Activated CD4-positive, alpha-beta T cell treated with anti-CD3 and anti-CD28 coated beads for 1 hour (primary cell): ENCODE results near the gene RETREG3.
"Not testable (repeated sequence)": the region's sequence is repeated elsewhere in the genome, so short reads cannot be mapped to it uniquely, and the experiment has no call there.

Experiments
- DNase-seq: peaks from one replicate; pipeline ENCODE4 v3.0.0-alpha.2; 2020

The RETREG3 gene, protein sequence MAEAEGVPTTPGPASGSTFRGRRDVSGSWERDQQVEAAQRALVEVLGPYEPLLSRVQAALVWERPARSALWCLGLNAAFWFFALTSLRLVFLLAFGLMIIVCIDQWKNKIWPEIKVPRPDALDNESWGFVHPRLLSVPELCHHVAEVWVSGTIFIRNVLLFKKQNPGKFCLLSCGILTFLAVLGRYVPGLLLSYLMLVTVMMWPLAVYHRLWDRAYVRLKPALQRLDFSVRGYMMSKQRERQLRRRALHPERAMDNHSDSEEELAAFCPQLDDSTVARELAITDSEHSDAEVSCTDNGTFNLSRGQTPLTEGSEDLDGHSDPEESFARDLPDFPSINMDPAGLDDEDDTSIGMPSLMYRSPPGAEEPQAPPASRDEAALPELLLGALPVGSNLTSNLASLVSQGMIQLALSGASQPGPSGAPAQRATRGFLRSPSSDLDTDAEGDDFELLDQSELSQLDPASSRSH

DNA sequence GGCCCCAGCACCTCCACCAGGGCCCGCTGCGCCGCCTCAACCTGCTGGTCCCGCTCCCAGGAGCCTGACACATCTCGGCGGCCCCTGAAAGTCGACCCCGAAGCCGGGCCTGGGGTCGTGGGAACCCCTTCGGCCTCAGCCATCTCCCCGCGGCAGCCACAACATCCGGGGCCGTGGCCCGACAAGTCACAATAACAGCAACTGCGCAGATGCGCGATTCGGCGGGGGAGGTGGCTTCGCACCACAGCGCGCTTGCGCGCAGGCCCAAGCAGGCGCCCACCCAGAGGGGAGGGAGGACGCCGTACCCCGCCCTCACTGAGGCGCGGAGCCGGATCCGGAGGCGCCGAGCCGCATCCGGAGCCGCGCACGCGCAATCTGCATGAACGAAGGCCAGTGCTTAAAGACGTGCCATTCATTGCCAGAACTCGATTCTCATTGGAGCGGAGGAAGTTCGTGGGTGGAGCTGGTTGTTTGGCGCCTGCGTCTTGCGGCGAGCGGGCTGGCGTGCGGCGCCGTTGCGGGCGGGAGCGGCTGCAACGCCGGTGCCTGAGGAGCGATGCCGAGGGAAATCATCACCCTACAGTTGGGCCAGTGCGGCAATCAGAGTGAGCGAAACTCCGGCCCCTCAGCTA, at the start of gene RETREG3, which contains the start of gene TUBG1:
Gene RETREG3, minus strand, starts transcription at position 193 of the 632 bp plus-strand sequence. Its CDS starts 50 bp downstream, at position 143.
Gene TUBG1, plus strand, starts transcription at position 502 of the 632 bp plus-strand sequence. Its CDS starts 55 bp downstream, at position 557.
- peak; percentile 99 for DNase-seq

DNA sequence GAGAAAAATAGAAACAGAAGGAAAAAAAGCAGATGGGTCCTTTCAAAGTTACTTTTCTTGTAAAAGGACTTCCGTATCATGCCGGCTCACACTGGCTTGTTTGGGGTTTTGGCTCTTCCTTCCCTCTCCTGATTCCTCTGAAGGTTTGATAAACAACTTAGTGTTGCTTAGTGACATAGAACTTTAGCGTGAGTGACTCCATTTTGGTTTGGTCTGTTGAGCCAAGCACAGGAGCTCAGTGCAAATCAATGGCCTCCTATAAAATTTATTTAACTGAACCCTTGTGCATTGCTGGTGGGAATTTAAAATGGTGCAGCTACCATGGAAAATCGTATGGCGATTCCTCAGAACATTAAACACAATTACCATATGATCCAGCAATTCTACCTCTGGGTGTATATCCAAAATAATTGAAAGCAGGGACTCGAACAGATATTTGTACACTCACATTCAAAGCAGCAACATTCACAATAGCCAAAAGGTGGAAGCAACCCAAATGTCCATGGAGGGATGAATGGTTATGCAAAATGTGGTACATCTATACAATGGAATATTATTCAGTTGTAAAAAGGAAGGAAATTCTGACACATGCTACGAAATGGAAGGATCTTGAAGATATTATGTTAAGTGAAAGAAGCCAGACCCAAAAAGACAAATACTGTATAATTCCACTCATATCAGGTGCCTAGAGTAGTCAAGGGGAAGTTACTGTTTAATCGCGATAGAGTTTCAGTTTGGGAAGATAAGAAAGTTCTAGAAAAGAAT, 48.8 kb upstream of the RETREG3 start:
- DNase-seq: no peak

DNA sequence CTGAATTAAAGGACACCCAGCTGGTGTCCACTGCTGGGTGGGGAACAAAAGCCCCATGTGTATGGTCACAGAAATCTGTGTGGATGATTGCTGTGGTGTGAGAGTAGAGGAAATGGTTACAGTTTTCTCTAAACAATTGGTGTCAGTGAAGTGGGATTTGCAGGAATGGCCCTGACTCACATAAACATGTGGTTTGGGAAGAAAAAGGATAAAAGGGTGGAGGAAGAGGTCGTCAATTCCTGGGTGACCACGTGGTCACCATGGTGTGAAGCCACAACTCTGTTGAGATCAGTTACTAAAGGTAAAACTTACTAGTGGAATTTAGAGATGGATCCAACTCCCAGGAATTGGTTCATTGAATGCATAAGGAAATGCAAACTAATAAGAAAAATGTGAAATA, 46.4 kb upstream of the RETREG3 start:
- no peak for DNase-seq

- no peak for DNase-seq
Observed at GRCh38 chr17:42653179-42654124, 44.3 kb upstream of the RETREG3 start.

DNA sequence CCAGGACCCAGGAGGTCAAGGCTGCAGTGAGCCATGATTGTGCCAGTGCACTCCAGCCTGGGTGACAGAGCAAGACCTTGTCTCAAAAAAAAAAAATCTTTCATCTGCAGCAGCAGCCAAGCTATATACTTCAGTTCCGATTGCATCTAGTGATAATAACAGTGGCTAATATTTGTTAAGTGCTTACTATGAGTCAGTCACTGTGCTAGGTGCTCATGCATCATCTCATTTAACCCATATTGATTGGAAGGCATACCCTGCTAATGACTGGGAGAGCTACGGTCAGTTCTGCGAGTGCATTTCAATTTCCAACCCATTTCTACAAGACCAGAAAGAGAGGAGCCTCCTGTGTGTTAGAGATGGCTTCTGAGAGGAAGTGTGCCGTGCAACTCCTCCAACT, 42.2 kb upstream of the RETREG3 start:
- DNase-seq: no peak

- DNase-seq: no peak
Observed at GRCh38 chr17:42647778-42648177, 38.6 kb upstream of the RETREG3 start.

GRCh38 chr17:42642336-42642735, 33.2 kb upstream of the RETREG3 start:
- no peak for DNase-seq

- no peak for DNase-seq
Observed at GRCh38 chr17:42640121-42640520, 30.9 kb upstream of the RETREG3 start.

DNA sequence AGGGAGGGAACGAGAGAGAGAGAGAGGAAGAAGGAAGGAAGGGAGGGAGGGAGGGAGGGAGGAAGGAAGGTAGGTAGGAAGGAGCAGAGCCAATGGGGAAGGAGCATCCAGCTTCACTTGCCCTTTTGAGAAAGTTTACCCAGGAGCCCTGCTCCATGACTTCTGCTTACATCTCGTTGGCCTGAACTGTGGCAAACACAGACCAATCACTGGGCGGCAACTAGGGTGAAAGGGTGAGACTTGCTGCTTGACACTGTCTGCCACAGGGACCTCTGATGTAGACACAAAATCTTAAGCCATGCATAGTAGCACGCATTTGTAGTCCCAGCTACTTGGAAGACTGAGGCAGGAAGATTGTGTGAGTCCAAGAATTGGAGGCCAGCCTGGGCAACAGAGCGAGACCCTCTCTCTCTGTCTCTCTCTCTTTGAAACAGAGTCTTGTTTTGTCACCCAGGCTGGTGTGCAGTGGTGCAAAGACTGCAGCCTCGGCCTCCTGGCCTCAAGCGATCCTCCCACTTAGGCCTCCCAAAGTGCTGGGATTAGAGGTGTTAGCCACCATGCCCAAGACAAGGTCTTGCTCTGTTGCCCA, 30.4 kb upstream of the RETREG3 start:
- no peak for DNase-seq

DNA sequence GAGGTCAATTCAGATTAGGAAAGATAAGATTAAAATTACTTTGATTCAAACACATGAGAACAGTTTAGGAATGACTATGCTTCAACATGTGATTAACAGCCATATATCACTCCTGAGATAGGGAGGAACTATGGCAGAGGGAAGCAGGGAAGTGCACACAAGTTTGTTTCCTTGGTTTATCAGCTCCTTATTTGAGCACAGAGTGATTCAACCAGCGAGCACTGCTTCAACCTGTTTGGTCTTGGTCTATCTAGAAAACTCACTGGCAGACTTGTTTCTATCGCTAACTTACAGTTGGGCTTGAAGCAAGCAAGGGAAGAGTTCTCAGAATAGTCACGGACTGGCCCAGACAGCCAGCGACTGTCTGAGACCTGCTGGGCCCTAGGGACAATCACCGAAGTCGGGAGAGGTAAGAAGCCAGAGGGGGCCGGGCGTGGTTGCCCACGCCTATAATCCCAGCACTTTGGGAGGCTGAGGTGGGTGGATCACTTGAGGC, 23.8 kb upstream of the RETREG3 start:
- DNase-seq: no peak

- DNase-seq: no peak
Observed at GRCh38 chr17:42629411-42630009, 20.3 kb upstream of the RETREG3 start.

DNA sequence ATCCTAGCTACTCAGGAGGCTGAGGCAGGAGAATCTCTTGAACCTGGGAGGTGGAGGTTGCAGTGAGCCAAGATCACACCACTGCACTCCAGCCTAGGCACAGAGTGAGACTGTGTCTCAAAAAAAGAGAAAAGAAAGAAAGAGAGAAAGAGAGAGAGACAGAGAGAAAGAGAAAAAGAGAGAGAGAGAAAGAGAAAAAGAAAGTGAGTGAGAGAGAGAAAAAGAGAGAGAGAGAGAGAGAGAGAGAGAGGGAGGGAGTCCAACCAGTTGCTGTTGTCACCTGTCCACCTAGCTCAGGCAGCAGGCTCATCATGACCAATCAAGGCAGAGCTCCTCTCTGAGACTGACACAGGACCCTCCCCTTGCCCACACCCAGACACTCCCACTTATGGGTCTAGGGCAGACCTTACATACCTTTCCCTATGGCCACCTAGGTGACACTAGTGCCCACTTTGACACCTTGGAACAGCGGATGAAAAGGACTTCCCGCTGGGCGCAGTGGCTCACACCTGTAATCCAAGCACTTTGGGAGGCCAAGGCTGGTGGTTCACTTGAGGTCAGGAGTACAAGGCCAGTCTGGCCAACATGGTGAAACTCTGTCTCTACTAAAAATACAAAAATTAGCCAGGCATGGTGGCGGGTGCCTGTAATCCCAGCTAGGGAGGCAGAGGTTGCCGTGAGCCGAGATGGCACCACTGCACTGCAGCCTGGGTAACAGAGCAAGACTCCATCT, 18.0 kb upstream of the RETREG3 start:
- DNase-seq: not testable (repeated sequence)

DNA sequence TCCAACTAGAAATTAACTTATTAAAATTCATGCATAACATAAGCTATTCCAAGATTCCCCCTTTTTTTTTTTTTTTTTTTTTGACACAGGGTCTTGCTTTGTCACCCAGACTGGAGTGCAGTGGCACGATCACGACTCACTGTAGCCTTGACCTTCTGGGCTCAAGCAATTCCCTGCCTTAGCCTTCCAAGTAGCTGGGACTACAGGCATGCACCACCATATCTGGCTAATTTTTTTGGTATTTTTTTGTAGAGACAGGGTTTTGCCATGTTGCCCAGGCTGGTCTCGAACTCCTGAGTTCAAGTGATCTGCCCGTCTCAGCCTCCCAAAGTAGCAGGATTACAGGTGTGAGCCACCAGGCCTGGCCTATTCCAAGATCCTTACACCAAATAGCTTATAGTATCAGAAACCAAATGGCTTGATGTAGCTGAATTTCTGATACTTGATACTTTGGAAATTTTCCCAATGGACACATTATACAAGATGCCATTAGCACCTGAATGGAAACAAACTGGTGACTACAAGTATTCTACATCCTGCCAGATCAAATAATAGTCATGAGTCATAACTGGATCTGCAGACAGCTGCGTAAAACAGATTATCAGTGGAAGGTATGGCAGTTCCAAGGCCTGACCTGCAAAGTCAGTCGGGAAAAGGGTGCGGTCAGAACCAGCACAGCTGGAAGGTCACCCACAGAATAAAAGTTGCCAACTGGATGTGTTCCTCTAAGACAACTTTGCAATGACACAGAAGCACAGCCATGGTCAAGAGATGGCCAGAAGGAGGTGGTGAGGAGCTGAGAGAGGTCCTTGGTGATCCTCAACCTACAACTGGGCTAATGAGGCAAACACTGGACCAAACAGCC, 14.8 kb upstream of the RETREG3 start:
- no peak for DNase-seq

DNA sequence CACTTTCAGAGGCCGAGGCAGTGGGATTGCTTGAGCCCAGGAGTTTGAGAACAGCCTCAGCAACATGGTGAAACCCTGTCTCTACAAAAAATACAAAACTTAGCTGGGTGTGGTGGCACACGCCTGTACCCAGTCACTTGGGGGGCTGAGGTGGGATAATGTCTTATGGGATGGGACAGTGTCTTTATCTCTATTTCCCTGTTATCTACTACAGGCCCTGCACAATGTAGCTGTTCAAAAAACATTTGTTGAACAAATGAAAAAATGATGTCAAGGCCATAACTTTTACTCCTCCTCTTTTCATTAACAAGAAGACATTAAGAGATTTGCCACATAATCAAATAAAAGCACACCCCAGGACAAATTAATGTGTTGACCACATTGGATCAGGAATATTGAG, 14.1 kb upstream of the RETREG3 start:
- DNase-seq: no peak

- DNase-seq: not testable (repeated sequence)
Observed at GRCh38 chr17:42621987-42622386, 12.8 kb upstream of the RETREG3 start.

- no peak for DNase-seq
Observed at GRCh38 chr17:42618442-42619150, 9.4 kb upstream of the RETREG3 start.

GRCh38 chr17:42617956-42618431, 8.8 kb upstream of the RETREG3 start:
- DNase-seq: no peak

DNA sequence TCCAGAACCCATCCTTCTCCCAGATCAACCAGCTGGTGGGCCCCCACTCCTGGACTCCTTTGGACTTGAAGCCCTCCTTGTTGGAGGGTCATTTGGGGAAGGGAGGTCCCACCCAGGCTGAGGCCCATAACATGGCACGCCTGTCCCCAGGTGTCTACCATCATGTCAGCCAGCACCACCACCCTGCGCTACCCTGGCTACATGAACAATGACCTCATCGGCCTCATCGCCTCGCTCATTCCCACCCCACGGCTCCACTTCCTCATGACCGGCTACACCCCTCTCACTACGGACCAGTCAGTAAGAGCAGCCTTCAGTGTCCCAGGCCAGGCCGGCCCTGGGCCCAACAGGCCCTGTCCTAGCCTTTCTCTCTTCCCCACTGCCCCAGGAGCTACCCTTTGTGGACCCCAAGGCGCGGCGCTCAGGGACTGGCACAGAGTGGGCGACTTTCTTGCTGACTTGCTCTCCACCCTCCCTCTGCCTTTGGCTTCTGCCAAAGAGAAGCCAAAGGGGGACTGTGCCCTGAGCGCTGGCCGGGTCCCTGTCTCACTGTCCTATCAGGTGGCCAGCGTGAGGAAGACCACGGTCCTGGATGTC, 4.6 kb upstream of the RETREG3 start:
- no peak for DNase-seq
